HG03565 (cell line): ENCODE results near the gene SYDE1.

Source experiments
- ATAC-seq: cut with Tn5 transposase; IDR thresholded peaks from one replicate; pipeline ENCODE4 v1.9.1; 2021; ENCODE audit warnings: mild to moderate bottlenecking, moderate library complexity; ENCODE audit not compliant: unreplicated experiment

Gene SYDE1

GRCh38 chr19:15108845-15109767 lies 1.9 kb downstream of the SYDE1 start:
- no peak for ATAC-seq

- no peak for ATAC-seq
Observed at GRCh38 chr19:15109768-15110417, 2.7 kb downstream of the SYDE1 start.

DNA sequence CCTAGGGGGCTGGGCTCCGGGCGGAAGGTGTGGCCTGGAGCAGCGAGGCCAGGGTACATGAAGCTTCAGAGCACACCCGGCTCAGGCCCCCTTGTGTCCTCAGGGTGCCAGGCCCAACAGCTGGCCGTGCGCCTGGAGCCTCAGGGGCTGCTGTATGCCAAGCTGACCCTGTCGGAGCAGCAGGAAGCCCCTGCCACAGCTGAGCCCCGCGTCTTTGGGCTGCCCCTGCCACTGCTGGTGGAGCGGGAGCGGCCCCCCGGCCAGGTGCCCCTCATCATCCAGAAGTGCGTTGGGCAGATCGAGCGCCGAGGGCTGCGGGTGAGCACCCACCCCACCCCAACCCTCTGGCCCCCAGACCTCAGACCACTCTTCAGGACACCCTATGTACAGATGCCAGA lies 3.2 kb downstream of the SYDE1 start:
- no peak for ATAC-seq

GRCh38 chr19:15111758-15112157 lies 4.6 kb downstream of the SYDE1 start:
- no peak for ATAC-seq

- no peak for ATAC-seq
Observed at GRCh38 chr19:15112385-15112784, 5.2 kb downstream of the SYDE1 start.

GRCh38 chr19:15113245-15114152 lies 6.3 kb downstream of the SYDE1 start:
- no peak for ATAC-seq

GRCh38 chr19:15114153-15114540 lies 6.9 kb downstream of the SYDE1 start:
- ATAC-seq = no peak

DNA sequence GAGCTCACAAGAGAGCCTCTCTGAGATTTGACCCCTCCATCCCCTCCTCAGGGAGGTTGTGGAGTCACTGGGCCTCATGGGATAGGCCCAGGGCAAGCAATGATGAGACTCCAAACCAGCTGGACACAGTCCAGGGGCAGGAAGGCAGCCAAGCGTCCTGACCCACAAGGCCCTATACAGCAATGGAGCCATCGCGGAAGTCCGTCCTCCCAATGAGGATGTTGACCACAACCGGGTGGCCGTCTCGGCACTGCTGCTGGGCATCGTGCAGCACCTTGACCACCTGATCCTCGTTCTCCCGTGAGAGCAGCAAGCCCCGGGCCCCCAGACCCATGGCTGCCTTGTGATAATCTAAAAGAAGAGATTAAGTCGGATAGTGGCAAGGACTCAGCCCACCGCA lies 7.9 kb downstream of the SYDE1 start:
- no peak for ATAC-seq

DNA sequence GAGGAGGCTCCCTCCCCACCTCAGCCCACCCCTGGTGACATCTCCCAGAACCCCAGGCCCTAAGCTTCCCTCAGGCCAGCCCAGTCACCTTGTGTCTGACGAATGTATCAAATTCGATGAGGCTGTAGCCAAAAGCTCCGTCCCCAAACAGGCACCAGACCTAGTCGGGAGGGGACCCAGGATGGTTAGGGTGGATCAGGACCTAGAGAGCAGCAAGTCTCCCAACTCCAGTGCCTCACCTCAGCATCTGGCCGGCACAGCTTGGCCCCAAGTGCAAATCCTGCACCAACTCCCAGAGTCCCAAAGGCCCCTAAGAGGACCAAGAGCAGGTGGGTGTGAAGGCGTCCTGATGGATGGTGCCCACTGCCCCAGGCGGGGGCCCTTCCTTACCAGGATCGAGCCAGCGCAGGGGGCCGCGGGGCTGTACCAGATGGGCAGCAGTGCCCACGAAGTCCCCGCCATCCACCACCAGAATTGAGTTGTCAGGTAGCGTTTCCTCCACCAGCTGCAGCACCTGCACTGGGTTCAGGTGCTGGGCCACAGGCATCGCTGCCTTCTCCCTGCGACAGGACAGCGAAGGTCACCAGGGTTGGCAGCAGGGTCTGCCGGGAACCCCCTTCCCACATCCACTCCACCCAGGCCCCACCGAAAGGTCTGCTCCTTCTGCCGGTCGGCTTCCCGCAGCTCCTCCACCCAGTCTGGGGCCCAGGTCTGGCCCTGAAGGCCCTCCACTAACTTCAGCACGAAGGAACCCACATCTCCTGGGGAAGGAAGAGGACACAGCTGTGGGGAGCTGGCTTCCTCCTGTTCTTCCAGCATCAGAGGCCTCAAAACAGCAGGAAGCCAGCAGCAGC lies 8.8 kb downstream of the SYDE1 start:
- ATAC-seq = no peak

DNA sequence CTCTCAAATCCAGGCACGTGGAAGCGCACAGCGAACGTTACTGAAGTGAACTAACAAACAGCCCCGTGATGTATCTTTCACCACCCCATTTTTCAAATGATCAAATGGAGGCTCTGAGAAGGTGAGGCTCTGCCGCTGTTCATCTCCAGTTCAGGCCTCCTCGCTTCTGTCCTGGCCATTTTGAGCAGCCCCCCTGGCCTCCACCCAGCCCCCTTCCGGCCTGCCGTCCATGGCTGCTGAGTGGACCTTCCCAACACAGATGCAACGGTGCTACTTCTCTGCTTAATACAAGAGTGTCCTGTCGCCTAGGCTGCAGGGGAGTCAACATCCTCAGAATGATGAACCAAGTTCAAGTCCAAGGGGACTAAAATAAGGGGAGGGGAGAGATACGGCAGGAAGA lies 9.7 kb downstream of the SYDE1 start:
- no peak for ATAC-seq

DNA sequence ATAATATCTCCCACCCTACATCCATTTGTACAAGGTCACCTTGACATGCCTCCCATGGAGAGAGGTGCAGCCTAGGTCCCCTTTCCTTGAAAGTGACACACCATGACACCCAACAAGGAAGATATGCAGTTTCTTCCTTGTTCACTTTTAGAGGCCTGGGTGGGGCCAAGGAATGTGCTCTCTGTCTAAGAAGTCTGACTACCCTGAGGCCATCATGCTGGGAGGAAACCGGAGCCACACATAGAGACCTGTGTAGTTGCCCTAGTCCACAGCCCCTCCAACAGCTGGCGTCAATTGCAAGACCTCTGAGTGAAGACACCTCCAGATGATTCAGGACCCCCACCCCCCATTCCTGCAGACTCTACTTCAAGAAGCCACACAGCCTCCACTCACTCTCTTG lies 11.0 kb downstream of the SYDE1 start:
- no peak for ATAC-seq

- ATAC-seq = no peak
Observed at GRCh38 chr19:15118789-15119494, 11.7 kb downstream of the SYDE1 start.

- no peak for ATAC-seq
Observed at GRCh38 chr19:15120135-15121026, 13.2 kb downstream of the SYDE1 start.

- no peak for ATAC-seq
Observed at GRCh38 chr19:15122331-15123030, 15.3 kb downstream of the SYDE1 start.

DNA sequence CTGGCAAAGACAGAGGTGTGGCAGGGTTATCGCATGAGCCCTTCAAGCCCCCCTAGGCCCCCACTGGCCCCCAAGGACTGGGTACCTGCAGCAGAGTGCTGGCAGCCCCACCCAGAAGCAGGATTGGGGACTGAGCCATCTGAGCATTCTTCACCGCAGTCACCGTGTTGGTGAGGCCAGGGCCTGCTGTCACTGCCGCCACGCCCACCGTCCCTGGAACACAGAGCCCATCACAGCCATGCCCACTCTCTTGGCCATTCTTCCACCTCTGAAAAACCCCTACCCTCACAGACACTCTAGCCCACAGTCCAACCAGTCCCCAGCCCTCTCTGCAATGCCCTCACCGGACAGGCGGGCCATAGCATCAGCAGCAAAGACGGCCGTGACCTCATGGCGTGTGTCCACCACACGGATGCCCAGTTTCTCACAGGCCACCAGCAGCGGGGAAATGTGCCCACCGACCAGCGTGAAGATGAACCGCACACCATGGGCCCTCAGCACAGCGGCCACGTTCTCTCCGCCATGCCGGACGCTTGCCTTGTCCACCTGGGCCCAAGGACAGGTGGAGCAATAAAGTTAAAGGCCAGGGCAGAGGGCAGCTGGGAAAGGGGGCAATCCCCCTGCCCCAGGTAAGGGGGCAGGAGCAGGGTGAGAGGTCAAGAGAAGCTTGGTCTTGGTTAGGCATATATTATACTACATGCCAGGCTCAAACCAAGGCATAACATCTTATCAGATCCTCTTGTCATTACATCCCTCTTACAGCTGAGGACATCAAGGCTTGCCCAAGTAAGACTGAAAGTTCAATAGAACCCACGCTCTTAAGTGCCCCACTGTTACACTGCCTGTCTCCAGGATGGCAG lies 16.1 kb downstream of the SYDE1 start:
- ATAC-seq = no peak

- ATAC-seq = no peak
Observed at GRCh38 chr19:15123900-15124299, 16.7 kb downstream of the SYDE1 start.

- no peak for ATAC-seq
Observed at GRCh38 chr19:15124572-15125231, 17.5 kb downstream of the SYDE1 start.
